ENCODE results near the gene POLDIP2.

DNA sequence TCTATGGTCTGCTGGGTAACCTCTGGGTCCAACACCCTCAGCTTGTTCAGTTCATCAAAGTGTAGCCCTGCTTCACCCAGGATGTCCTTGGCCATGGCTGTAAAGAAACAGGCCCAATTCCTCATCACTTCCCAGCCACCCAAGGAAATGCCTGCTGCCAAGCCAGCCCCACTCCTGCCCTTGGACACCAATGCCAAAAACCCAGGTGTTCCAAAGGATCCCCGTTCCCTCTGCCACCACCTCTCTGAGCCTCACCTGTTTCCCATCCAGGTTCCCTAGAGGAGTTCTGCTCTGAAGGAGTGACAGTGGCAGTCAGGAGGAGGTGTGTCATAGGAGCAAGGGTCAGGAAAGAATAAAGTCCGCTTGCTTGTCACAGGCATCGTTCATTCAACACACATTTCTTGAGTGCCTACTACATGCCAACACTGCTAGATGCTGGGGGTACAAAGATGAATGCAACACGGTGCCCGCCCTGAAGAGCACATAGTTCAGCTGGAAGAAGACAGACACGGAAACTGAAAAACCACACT lies 25.4 kb downstream of the POLDIP2 start:
- TF ChIP-seq, protein P1, sequence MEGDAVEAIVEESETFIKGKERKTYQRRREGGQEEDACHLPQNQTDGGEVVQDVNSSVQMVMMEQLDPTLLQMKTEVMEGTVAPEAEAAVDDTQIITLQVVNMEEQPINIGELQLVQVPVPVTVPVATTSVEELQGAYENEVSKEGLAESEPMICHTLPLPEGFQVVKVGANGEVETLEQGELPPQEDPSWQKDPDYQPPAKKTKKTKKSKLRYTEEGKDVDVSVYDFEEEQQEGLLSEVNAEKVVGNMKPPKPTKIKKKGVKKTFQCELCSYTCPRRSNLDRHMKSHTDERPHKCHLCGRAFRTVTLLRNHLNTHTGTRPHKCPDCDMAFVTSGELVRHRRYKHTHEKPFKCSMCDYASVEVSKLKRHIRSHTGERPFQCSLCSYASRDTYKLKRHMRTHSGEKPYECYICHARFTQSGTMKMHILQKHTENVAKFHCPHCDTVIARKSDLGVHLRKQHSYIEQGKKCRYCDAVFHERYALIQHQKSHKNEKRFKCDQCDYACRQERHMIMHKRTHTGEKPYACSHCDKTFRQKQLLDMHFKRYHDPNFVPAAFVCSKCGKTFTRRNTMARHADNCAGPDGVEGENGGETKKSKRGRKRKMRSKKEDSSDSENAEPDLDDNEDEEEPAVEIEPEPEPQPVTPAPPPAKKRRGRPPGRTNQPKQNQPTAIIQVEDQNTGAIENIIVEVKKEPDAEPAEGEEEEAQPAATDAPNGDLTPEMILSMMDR (IDR thresholded peaks at IDR 0.05): no peak
- TF ChIP-seq POLR2A (IDR thresholded peaks at IDR 0.05): no peak
